ENCODE data around the gene LRRC26.
"Not testable (repeated sequence)": the region's sequence is repeated elsewhere in the genome, so short reads cannot be mapped to it uniquely, and the experiment has no call there.

The LRRC26 gene

DNA sequence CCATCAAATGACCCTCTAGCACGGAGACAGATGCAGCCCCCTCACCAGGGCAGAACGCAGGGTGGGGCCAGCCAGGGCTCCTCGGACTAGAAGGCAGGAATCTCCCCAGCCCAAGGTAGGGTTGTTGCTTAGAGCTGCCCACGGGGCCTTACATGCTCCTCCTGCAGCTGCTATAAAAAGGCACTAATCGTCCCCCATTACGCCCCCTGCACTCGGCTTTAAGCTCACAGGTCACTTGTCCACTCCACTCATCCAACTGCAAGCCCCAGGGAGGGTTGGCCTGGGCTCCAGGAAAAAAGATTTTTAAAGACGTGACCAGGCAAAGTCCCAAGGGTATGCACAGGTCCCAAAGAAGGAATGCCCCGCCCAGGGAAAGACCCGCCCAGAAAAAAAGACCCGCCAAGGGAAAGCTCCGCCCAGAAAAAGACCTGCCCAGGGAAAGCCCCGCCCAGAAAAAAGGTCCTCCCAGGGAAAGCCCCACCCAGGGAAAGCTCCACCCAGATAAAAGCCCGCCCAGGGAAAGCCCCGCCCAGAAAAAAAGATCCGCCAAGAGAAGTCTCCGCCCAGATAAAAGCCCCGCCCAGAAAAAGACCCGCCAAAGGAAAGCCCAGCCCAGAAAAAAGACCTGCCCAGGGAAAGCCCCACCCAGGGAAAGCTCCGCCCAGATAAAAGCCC, 19.8 kb downstream of the LRRC26 start:
- DNase-seq, result no peak

DNA sequence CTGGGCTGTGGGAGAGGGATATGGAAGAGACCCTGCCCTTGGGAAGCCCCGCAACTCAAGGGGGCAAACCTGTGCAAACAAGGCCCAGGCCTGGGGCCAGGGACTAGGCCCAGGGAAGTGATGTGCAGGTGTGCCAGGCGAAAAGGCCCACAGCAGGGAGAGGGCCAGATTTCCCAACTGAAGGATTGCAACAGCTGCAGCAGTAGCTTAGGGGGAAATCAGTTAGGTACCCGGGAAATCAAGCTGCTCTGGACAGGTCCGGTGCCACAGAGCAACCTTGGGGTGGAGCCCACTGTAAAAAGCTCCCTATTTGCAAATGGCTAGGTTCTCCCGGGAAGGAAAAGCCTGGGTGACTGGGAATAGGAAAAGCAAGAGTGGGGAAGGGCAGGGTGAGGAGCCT, 20.5 kb downstream of the LRRC26 start:
- no peak for DNase-seq

DNA sequence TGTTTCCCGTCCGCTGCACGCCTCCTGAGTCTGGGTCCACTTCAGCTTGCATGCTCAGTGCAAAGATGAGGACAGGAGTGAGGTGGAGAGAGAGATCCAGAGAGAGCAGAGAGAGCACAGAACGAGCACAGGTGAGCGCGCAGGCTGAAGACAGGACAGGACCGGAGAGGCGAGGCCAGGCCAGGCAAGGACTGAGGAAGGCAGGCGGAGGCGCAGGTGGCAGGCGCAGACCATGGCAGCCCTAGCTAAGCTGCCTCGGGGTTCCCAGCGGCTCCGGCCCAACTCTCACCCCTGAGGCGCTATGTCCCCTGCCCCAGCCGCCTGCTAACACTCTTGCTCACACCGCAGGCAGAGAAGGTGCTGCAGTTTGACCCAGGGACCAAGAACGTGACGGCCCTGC, 21.2 kb downstream of the LRRC26 start:
- peak; percentile 55 for DNase-seq

DNA sequence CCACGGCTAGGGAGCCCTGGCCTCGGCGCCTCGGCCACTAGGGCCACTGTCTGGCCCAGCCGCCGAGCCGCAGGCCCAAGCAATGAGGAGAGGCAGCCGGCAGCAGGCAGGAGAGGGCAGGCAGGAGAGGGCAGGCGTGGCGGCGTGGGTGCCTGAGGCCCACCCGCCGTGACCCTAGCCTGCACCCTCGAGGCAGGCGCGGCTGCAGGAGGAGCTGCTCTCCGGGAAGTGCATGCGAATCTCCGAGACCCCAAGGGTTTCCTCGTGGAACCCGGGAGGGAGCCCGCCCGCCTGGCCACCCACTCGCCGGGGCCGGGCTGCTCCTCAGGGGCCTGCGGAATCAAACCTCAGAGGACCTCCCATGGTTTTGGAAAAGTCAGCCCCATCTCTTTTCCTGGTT, 21.6 kb downstream of the LRRC26 start:
- no peak for DNase-seq

DNA sequence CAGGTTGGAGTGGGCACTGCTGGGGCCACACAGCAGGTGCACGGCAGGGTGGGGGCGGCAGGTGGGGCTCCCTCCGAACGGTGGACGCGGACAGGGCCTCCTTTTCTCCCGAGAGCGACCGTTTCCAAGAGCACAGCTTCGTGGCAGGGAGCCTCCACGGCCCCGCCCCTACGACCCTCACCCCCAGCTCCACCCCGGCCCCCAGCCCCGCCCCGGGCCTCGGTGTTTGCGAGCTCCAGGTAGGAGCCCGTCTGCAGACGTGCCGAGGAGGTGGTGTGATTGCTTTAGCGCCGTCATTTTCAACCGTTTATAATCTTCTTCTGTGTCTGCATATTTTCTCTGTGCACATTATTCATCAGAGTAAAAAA, 22.1 kb downstream of the LRRC26 start:
- DNase-seq, result no peak

DNA sequence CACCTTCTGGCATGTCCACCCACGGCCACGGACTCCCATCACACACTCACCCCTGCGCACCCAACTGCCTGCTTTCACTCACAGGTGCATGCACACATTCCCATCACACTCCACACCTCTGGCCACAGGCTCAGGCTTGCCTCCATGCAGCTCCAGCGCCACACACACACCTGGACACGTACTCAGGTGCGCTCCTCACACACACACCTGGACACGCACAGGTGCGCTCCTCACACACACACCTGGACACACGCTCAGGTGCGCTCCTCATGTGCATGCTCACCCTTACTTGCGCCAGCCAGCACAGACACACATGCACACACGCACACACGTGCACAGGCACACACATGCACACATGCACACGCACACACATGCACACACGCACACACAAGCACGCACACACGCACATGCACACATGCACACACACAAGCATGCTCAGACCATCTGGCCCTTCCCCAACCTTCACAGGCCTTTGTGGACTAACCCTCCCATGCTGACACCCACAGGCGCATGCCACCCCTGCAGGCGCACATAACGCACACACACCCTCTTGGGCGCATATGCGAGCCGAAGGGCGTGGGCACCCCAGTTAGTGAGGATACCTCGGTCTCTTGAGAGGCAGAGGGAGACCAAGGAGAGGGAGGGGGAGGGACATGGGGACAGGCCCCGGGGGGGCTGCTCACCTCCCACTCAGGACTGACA, 22.6 kb downstream of the LRRC26 start:
- DNase-seq, result no peak

DNA sequence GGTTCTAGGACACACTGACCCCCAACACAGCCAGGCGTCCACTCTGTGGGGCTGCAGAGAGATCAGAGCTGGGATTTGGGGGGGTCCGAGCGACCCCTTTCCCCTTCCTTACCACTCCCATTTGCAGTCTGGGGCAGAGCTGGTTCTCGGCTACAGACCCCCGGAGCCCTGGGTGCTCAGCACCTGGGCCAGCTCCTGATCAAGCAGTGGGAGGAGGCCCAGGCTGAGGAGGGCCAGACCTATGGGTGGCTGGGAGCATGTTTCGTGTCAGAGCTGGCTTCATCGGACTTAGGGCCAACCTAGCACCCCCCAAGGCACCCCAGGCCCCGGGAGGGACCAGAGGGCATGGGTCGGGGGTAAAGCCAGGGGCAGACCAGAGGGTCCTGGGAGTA, 23.3 kb downstream of the LRRC26 start:
- no peak for DNase-seq

DNA sequence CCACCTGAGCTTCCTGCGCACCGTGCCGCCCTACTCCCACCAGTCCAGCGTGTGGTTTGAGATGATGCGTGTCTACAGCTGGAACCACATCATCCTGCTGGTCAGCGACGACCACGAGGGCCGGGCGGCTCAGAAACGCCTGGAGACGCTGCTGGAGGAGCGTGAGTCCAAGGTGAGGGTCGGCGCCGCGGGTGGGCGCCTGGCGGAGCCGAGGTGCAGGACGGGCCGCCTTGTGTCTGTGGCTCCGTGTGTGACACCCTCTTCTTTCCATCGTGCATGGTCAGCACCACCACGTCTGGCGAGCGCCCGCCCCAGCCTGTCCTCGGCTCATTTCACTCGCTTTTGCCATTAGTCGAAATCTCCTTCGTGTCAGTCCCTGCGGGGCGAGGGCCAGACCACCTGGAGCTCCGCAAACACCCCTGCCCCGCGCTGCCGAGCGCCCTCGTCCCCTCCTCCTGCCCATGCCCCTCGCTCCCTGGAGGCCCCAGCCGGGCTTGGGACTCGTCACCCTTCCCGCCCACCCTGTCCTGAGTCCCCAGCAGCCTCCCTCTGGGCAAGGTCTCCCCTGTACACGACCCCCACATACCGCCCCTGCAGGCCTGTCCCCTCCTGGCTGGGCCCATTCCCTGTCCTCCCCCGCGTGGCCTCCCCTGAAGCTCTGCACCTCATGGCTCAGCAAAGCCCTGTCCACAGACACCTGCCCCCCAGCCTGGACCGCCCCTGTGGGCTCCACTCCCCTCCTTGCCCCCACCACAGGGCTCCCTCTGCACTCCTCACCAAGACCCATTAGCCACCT, 23.9 kb downstream of the LRRC26 start:
- DNase-seq, result no peak

DNA sequence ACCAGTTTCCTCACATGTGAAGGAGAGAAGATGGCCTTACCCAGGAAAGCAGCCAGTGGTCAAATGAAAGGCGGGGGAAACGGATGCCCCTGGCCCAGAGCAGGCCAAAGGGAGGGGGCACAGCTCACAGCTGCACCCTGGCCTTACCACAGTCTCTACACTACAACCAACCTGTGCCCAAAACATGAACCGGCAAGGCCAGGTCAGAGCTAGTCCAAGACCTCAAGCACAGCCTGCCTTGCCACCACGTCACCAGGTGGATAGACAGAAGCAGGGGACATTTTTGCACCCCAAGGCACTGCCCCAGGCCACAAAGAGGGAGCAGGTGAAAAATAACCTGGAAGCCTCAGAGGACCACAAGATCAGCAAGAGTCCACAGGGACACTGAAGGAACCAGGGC, 26.4 kb downstream of the LRRC26 start:
- no peak for DNase-seq

DNA sequence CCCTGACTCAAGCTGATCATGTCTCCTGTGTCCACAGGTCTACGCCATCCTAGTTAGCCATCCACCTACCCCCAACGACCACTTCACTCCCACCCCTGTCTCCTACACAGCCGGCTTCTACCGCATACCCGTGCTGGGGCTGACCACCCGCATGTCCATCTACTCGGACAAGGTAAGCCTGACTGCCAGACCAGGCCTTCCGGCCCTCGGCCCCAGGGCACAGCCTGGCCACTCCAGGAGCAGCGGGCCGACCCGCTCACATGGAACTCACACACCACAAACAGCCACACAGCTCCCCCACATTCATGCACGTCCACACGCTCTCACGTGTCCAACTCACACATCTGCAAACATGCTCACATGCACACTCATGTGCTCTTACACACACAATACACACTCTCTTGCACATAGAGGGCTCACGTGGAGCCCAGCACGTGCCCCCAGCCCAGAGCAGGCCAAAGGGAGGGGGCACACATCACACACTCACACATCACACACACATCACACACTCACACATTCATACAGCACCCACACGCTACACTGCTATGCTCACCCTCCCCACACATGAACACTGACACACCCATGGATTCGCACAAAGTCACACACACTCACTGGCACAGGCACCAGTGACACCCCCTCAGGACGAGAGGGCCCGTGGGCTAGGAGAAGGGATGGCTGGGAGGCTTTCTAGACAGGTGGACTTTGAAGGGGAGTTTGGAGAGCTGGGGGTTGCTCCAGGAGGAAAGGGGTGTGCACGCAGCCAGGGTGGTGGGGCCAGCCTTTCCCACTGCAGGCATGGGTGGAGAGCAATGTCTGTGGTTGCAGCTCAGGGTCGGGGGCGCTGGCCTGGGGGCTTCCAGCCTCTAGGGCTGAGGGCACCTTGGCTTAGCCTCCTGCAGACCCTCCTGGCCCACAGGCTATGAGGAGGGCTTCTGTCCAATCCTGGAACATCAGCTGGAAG, 27.6 kb downstream of the LRRC26 start:
- no peak for DNase-seq

DNA sequence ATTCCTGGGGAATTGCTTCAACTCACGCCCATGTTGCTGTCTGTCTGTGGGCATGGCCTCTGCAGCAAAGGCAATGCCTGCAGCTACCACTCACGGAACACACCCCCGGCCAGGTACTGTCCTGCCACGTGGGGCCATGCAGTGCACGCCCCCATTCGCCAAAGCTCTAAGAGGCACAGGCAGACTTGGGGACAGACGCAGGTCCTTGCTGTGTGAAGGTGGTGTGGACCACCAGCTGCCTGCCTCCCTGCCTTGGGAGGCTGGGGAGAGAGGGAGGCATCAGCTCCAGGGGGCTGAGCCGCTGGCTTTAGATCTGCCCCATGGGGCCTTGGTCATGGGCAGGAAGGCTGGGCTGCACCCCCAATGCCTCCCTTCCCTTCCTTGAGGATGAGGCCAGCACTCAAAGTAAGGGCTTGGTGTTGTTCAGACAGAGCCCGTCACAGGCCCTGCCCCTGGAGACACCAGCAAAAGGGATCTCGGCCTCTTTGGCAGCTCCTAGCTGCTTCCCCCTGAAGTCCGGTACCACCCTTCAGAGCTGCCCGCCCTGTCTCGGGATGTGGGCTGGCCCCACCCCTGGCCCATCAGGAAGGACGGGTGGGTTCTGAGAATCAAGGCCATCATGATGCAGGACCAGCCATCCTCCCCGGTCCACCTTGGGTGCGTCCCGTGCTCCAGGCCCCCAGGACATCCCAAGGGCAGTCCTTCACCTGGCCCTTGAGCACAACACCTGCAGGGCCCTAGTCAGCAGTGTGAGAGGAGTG, 28.6 kb downstream of the LRRC26 start:
- DNase-seq, result no peak

DNA sequence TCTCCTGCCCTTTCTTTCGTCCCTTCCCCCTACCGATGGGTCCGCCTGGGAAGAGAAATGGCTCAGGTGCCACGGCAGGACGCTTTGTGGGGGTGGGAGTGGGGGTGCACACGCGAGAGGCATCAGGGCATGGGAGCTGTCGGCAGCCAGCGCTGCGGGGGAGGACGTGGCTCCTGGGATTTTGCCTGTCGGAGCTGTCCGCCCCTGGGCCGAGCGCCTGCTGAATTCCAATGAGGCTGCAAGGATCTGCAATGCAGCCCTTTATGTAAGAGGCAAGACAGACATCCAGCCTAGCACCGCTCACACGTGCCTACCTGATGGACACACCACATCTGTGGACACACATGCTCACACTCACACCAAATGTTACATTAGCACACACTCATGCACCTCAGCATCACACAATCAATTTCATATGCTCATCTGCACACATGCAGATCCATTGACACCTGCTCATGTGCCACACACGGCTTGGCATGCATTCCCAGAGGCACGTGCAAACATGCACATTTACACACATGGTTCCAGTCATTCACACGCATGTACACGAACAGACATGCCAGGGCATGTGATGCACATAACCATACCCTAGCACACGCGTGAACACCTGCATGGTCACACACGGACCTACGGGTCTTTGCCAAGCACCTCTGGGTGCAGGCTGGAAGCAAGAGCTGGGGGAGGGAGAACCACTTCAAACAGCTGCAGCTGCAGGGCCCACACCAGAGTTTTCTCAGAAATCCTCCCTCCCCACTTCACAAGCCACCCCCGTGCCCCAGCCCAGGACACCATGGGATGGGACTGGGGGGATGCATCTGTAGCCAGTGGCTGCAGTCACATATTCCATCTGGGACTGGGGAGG, 29.5 kb downstream of the LRRC26 start:
- DNase-seq, result no peak

DNA sequence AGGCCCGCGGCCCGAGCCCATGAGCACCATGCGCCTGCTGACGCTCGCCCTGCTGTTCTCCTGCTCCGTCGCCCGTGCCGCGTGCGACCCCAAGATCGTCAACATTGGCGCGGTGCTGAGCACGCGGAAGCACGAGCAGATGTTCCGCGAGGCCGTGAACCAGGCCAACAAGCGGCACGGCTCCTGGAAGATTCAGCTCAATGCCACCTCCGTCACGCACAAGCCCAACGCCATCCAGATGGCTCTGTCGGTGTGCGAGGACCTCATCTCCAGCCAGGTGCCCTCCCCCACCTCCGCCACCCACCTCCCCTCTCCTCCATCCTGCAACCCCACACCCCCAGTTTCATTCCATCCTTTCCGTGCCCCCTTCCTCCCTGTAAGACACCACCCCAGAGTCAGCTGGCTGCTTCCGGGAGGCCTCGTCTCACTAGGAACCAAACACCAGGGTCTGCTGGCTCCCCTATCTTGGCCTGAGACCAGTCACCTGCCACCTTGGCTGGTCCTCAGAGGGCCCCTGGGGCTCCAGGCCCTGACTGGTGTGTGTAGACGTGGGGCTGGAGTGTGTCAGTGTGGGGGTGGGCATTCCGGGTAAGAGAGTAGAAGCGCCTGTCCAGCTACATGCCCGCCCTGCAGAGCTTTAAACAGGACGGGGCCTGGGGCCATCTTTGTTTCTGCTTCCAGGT, 30.2 kb downstream of the LRRC26 start:
- no peak for DNase-seq

DNA sequence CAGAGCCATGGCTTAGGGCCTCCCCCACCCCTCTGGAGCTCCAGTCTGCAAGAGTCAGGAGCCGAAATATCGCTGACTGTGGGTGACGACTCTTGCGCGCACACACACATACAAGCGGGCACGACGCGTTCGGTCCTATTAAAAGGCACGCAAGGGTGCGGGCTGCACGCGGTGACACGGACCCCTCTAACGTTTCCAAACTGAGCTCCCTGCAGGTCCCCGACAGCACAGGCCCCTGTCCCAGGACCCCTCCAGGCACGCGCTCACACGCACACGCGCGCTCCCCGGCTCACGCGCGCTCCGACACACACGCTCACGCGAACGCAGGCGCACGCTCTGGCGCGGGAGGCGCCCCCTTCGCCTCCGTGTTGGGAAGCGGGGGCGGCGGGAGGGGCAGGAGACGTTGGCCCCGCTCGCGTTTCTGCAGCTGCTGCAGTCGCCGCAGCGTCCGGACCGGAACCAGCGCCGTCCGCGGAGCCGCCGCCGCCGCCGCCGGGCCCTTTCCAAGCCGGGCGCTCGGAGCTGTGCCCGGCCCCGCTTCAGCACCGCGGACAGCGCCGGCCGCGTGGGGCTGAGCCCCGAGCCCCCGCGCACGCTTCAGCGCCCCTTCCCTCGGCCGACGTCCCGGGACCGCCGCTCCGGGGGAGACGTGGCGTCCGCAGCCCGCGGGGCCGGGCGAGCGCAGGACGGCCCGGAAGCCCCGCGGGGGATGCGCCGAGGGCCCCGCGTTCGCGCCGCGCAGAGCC, 31.0 kb downstream of the LRRC26 start, which contains the start of gene GRIN1:
GRIN1 (plus strand) TSS at position 433 of the 746 bp plus-strand sequence. CDS start 333 bp downstream, outside the sequence.
- DNase-seq, result no peak

DNA sequence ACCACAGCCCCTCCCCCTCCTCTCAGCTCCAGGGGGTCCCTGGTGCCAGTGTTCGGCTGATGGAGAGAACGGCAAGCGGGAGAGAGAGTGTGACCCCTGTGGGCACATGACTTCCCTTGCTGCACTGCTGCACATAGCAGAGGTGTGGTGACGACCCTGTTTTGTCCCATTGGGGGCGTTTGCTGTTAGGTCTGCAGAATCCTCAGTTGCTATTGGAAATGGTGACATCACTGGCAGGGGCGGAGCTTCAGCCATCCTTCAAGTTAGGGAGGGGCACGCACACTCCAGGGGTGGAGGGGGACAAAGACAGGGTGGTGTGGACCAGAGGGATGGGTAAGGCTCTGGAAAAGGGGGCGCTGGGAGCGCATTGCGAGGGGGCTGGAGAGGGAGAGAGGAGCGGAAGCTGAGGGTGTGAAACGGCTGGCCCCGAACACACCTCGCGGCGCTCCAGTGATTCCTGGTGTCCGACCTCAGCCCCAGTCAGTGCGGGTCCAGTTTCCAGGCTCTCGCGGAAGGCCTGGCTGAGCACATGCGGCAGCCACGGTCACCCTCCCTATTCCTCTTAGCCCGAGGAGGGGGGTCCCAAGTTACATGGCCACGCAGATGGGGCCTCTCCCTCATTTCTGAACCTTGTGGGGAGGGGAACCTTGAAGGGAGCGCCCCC, 31.7 kb downstream of the LRRC26 start:
- DNase-seq, result no peak

DNA sequence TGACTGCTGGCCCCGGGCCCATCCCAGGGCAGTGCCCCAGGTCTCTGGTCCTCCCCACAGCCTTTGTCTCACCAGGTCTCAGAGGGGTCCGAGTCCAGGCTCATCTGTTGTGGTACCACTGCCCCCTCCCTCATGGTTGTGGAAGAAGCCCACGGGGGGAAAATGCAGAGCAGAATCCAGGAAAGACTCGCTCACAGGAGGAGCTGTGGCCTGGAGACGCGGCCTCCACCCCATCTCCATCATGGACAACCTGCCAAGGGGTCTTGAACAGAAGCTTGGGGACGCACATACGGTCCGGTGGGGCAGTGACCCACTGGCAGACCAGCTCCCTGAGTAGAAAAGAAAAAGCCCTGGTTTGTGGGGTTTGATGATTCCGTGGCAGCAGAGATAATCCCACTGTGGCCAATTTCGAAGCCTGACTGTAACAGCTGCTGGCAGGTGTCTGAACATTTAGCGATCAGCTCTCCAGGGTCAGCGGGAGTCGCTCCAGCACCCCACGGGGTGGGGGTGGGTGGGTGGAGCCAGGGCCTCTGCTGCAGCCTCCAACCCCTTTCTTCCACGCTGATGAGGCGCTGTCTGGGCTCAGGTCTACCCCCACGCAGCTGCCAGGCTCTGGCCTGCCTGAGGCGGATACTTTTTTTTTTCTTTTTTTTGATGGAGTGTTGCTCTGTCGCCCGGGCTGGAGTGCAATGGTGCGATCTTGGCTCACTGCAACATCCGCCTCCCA, 32.8 kb downstream of the LRRC26 start:
- DNase-seq, result no peak

DNA sequence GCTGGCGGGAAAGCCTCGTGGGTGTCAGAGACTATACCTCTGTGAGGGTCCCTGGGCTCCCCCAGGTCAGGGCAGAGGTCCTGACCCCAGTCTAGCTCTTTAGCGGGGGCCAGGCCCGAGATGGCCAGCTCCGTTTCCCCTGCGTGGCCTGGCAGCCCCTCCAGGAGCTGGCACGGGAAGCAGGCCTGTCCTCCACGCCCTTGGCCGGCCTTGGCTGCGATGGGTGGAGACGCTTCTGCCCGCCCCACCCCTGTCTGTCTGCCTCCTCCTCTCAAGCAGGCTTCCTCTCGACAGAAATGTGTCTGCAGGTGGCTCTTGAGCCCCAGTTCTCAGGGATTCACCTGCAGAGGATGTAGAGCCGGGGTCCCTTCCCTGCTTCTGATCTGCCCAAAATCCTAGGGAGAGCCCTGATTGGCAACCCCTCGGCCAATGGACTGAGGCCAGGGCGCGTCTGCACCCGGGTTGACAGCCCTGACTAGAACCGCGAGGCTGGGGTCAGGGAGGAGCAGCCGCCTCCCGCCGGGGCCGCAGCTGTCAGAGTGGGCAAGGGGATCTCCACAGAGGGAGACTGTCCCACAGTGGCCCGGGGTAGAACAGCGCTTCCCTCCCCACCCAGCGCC, 33.5 kb downstream of the LRRC26 start:
- DNase-seq, result peak; percentile 21

DNA sequence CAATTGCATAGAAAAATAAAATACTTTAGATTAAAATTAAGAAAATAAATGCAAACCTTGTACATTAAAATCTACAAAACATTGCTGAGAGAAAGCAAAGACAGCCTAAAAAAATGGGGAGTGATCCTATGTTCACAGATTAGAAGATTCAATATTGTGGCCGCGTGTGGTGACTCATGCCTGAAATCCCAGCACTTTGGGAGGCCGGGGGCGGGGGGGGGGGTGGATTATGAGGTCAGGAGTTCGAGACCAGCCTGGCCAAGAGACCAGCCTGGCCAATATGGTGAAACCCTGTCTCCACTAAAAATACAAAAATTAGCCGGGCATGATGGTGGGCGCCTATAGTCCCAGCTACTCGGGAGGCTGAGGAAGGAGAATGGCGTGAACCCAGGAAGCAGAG, 34.7 kb downstream of the LRRC26 start:
- DNase-seq, result not testable (repeated sequence)

All from NCI-H510A treated with DMSO at 0.1 percent for 48 hours (cell line).